HG02588 (cell line): ENCODE measurements around the gene SRGAP2C.
"Not testable (repeated sequence)": the region's sequence is repeated elsewhere in the genome, so short reads cannot be mapped to it uniquely, and the experiment has no call there.

Experiments
- ATAC-seq: cut with Tn5 transposase; IDR thresholded peaks from one replicate; pipeline ENCODE4 v1.9.1; 2021; ENCODE audit warnings: mild to moderate bottlenecking, moderate library complexity; ENCODE audit not compliant: unreplicated experiment

Gene SRGAP2C

GRCh38 chr1:121226295-121226904, 41.6 kb downstream of the SRGAP2C start:
- not testable (repeated sequence) for ATAC-seq

- not testable (repeated sequence) for ATAC-seq
Measured at GRCh38 chr1:121226925-121227324, 42.1 kb downstream of the SRGAP2C start.

- not testable (repeated sequence) for ATAC-seq
Measured at GRCh38 chr1:121227544-121228330, 43.0 kb downstream of the SRGAP2C start.

GRCh38 chr1:121230636-121231035, 45.9 kb downstream of the SRGAP2C start:
- ATAC-seq, result not testable (repeated sequence)

- peak; percentile 54 for ATAC-seq
Measured at GRCh38 chr1:121232445-121233125, 47.8 kb downstream of the SRGAP2C start.

GRCh38 chr1:121234090-121234759, 49.5 kb downstream of the SRGAP2C start:
- ATAC-seq, result not testable (repeated sequence)

- peak; percentile 91 for ATAC-seq
Measured at GRCh38 chr1:121238384-121238783, 53.6 kb downstream of the SRGAP2C start.

GRCh38 chr1:121243913-121244312, 59.1 kb downstream of the SRGAP2C start:
- ATAC-seq, result not testable (repeated sequence)

GRCh38 chr1:121246399-121246798, 61.6 kb downstream of the SRGAP2C start:
- ATAC-seq, result not testable (repeated sequence)

GRCh38 chr1:121252656-121253055, 67.9 kb downstream of the SRGAP2C start:
- not testable (repeated sequence) for ATAC-seq

- not testable (repeated sequence) for ATAC-seq
Measured at GRCh38 chr1:121254618-121255017, 69.8 kb downstream of the SRGAP2C start.

GRCh38 chr1:121257632-121258031, 72.9 kb downstream of the SRGAP2C start:
- ATAC-seq, result not testable (repeated sequence)

GRCh38 chr1:121258134-121258533, 73.4 kb downstream of the SRGAP2C start:
- not testable (repeated sequence) for ATAC-seq

GRCh38 chr1:121260205-121260604, 75.4 kb downstream of the SRGAP2C start:
- not testable (repeated sequence) for ATAC-seq

- ATAC-seq, result not testable (repeated sequence)
Measured at GRCh38 chr1:121262163-121262562, 77.4 kb downstream of the SRGAP2C start.

GRCh38 chr1:121263789-121264244, 79.0 kb downstream of the SRGAP2C start:
- peak; percentile 74 for ATAC-seq

GRCh38 chr1:121267072-121267471, 82.3 kb downstream of the SRGAP2C start:
- not testable (repeated sequence) for ATAC-seq

- not testable (repeated sequence) for ATAC-seq
Measured at GRCh38 chr1:121269309-121269708, 84.5 kb downstream of the SRGAP2C start.

- not testable (repeated sequence) for ATAC-seq
Measured at GRCh38 chr1:121269973-121270372, 85.2 kb downstream of the SRGAP2C start.

- peak; percentile 45 for ATAC-seq
Measured at GRCh38 chr1:121271143-121271715, 86.5 kb downstream of the SRGAP2C start.
